Left lung (tissue), 10 donors: Measurements from ENCODE around the gene FUOM. TPM values are rescaled to one million over a fixed set of nuclear protein-coding genes. Genes with fewer than 3 reads are reported as not detected.
A peak's percentile ranks its signal among the peaks of the same experiment; 100 is the strongest.

Experiments used
- ATAC-seq: fragments of 200-7000 bp; cut with Tn5 transposase; one replicate; pipeline ENCODE4 v1.9.1; 2020; ENCODE audit warnings: moderate library complexity
- DNase-seq, 4 donors: peaks; one replicate each; pipeline ENCODE4 v3.0.0-alpha.2; 2013 to 2020
- H3K27ac ChIP-seq, 2 donors: fragments of 200-600 bp; sonication (generic) in 1 of 2; one replicate each; pipeline versions ENCODE4 v1.5.0 to v1.8.0; 2020 to 2021
- H3K27me3 ChIP-seq, 2 donors: fragments of 200-600 bp; sonication (generic) in 1 of 2; one replicate each; pipeline versions ENCODE4 v1.5.0 to v1.8.0; 2020 to 2021
- H3K36me3 ChIP-seq, 2 donors: fragments of 200-600 bp; sonication (generic) in 1 of 2; one replicate each; pipeline versions ENCODE4 v1.5.0 to v1.8.0; 2020 to 2021
- H3K4me1 ChIP-seq, 2 donors: fragments of 200-600 bp; one replicate each; pipeline ENCODE4 v1.8.0; 2021
- H3K4me3 ChIP-seq, 2 donors: fragments of 200-600 bp; sonication (generic) in 1 of 2; one replicate each; pipeline versions ENCODE4 v1.5.0 to v1.8.0; 2020 to 2021; ENCODE audit warnings: mild to moderate bottlenecking in 1 of 2
- H3K9me3 ChIP-seq, 2 donors: fragments of 200-600 bp; sonication (generic) in 1 of 2; one replicate each; pipeline versions ENCODE4 v1.5.0 to v1.8.0; 2020 to 2021
- CTCF ChIP-seq, 2 donors: fragments of 200-600 bp; sonication (generic) in 1 of 2; IDR thresholded peaks; one replicate each; pipeline versions ENCODE4 v1.5.0 to v1.8.0; 2021; ENCODE audit warnings: antibody characterized with exemption in 2 of 2
- intact Hi-C, 2 donors: fragments of 100-400 bp; cut with DNase I; formaldehyde crosslinking; loops; one replicate each; pipeline versions ENCODE4 v1.11.2 to v1.14.2; 2022
- polyA plus RNA-seq, 6 donors: library from polyadenylated mRNA; unstranded; fragments of 120-200 nt; gene quantifications; one replicate each; pipeline ENCODE4 v1.2.1, GENCODE V29; 2013; ENCODE audit not compliant: insufficient read length in 6 of 6
- total RNA-seq, 2 donors: library from RNA; stranded (reverse); fragmentation: NEBNext Ultra II Directional; extraction: Animal tissue kit (Norgen Biotek cat#: 25700); gene quantifications; one replicate each; pipeline ENCODE4 v1.2.1, GENCODE V29; 2021
- donor health status: DM: no; HTN: yes; CAD: no.
- donor health status: DM: no; HTN: no; CAD: no.

Gene FUOM
- total and polyA plus RNA-seq, 8 donors = 6.2 to 24.1 (median 9.4) TPM

DNA sequence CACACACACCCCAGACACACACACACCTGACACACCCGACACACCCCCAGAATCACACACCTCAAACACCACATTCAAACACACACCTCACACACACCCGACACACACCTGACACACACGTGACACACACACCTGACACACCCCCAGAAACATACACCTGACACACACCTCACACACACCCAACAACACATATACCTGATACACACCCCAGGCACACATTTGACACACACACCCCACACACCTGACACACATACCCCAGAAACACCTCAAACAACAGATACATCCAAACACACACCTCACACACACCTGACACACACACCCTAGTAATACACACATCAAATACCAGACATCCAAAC is 20.5 kb downstream of the FUOM start:
- DNase-seq (peak in 1 of 4 donors; percentile 28), ATAC-seq (no peak)
- Histone ChIP-seq H3K4me3 (no peak overlapping the region), H3K9me3 (no peaks in the 10 kb centered on the region), H3K27ac (no peak overlapping the region), H3K36me3 (no peaks in the 10 kb centered on the region), H3K27me3 (peaks cover 25 to 72% of the 10 kb centered on the region in 2 donors), H3K4me1 (peaks cover 10 to 22% of the 10 kb centered on the region in 2 donors)
- intact Hi-C loops = no loop called here
- no peak for TF ChIP-seq CTCF (IDR thresholded peaks at IDR 0.05)

DNA sequence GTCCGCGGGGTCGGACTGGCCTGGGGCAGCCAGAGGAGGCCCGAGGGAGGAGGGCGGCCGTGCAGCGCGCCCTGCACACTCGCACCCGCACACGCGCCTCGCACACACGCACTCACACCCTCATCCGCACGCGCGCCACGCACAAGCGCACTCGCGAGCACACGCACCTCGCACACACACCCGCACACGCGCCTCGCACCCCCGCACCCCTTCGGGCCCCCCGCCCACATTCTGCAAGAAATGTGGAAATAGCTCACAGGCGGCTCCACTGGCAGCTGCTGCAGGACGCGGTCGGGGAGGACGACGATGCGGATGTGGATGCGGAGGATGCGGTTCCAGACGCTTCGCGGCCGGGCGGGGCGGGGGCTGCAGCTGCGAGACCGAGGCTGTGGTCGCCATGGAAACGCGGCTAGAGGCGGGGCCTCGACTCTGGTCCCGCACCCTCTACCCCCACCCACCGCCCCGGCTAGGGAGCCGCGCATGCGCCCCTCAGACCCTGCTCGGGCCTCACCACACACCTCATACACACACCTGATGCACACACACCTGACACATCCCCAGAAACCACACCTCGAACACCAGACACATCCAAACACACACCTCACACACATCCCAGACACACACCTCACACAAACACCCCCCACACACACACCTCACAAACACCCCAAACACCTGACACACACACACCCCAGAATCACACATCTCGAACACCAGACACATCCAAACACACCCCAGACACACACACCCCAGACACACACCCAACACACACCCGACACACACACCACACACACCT is 21.0 kb downstream of the FUOM start, which contains the start of gene CALY:
CALY (minus strand) TSS at position 320 of the 793 bp plus-strand sequence. CDS start 7,907 bp downstream, outside the sequence.
- no peak within 1 kb of the TSS for H3K27ac ChIP-seq
- ATAC-seq = peak; percentile 10
- intact Hi-C loops = no loop called here
- peak in 2 of 4 donors; percentile 26 to 81 for DNase-seq
- TF ChIP-seq CTCF (IDR thresholded peaks at IDR 0.05) = no peak
- H3K4me3 ChIP-seq = peak within 1 kb of the TSS in 1 of 2 donors; percentile 28
- H3K36me3 ChIP-seq = no peaks in the 10 kb centered on the region
- H3K4me1 ChIP-seq = peaks cover 10 to 22% of the 10 kb centered on the region in 2 donors
- H3K27me3 ChIP-seq = peaks cover 30 to 72% of the 10 kb centered on the region in 2 donors
- no peaks in the 10 kb centered on the region for H3K9me3 ChIP-seq

DNA sequence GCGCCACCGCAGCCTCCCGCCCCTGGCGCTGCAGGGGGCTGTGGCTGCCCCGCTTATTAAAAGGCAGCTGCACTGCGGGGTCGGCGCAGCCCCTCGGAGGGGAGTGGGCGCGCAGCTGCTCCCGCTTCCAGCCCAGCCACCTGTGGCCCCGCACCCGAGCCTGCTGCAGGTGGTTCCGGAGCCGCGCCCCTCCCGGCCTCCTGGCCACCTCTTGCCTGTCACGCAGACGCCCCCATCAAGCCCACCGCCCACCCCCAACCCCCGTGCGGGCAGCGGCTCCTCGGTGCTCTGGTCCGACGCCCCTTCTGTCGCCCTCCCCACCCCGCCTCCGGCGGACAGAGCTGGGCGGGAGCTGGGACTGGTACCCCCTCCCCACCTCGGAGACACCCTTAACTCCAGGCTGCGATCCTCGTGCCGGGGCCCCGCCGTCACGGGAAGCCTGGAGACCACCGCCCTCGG is 21.7 kb downstream of the FUOM start:
- peaks cover 10 to 22% of the 10 kb centered on the region in 2 donors for H3K4me1 ChIP-seq
- H3K9me3 ChIP-seq = no peaks in the 10 kb centered on the region
- H3K27me3 ChIP-seq = peaks cover 32 to 72% of the 10 kb centered on the region in 2 donors
- intact Hi-C loops = no loop called here
- ATAC-seq = no peak
- peak in 1 of 4 donors; percentile 70 for DNase-seq
- no peak overlapping the region for H3K27ac ChIP-seq
- H3K36me3 ChIP-seq = no peaks in the 10 kb centered on the region
- no peak for TF ChIP-seq CTCF (IDR thresholded peaks at IDR 0.05)
- H3K4me3 ChIP-seq = peak overlapping the region in 1 of 2 donors; percentile 28

DNA sequence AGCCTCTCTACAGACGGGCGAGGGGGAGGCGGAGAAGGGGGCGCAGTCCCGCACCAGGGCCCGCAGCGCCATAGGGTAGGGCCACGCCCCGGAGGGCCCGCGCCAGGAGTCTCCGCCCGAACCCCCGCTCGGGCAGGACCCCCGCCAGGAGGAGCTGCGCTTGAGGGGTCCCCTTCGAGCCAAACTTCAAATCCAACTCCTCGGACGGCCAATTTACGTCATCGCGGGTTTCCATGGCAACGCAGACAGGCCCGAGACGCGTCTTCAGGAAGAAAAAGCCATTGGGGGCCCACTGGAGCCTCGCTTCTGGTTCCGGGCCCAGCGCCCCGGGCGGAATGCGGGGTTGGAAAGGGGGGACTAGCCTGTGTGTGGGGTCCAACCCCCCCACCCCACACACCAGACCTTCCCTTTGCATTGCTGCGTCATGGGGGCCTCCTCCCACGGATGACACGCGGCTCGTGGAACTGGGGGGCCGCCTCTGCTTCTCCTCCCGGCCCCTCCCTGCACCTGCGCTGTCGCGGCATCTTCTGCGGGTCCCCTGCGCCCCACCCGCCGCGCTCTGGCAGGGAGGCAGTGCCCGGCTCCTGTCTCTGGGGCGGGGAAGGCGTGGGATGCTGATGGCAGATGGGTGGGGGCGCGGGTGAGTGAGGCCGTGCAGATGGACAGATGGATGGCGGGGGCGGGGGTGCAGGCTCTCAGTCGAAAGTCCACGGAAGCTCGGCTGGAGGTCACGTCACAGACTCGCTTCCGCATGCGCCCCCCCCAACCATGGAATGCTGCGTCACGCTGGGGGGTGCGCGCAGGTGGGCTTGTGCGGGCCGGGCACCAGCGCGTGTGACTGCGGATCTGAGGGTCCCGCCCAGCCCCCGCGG is 22.3 kb downstream of the FUOM start:
- ATAC-seq (peak; percentile 50), DNase-seq (peak; percentile 51 to 81 (median 64))

More for the DNA sequence above, 22.3 kb downstream of the FUOM start:
- H3K4me3 ChIP-seq = peak overlapping the region; percentile 9 to 28
- TF ChIP-seq CTCF (IDR thresholded peaks at IDR 0.05) = no peak
- intact Hi-C loops = no loop called here
- H3K36me3 ChIP-seq = no peaks in the 10 kb centered on the region
- peaks cover 10 to 22% of the 10 kb centered on the region in 2 donors for H3K4me1 ChIP-seq
- H3K27ac ChIP-seq = no peak overlapping the region
- H3K27me3 ChIP-seq = peaks cover 32 to 72% of the 10 kb centered on the region in 2 donors
- H3K9me3 ChIP-seq = no peaks in the 10 kb centered on the region
